ENCODE measurements around the gene SPDYE16.
"Not testable (repeated sequence)": the region's sequence is repeated elsewhere in the genome, so short reads cannot be mapped to it uniquely, and the experiment has no call there.

SPDYE16 gene

GRCh38 chr7:76551992-76552391, 8.9 kb upstream of the SPDYE16 start:
- DNase-seq (ENCODE audit: low read depth in 1 of 2, low spot score in 1 of 2): not testable (repeated sequence)

- not testable (repeated sequence) for DNase-seq (ENCODE audit: low read depth in 1 of 2, low spot score in 1 of 2)
These were observed 6.8 kb upstream of the SPDYE16 start for GRCh38 chr7:76549855-76550248.

- DNase-seq (ENCODE audit: low read depth in 1 of 2, low spot score in 1 of 2): peak; percentile 70 to 81
These were observed 6.1 kb upstream of the SPDYE16 start for GRCh38 chr7:76549025-76549854.

- DNase-seq (ENCODE audit: low read depth in 1 of 2, low spot score in 1 of 2): not testable (repeated sequence)
These were observed 11.5 kb downstream of the SPDYE16 start for GRCh38 chr7:76531643-76532042.

GRCh38 chr7:76526183-76526582, 16.9 kb downstream of the SPDYE16 start:
- DNase-seq (ENCODE audit: low read depth in 1 of 2, low spot score in 1 of 2): not testable (repeated sequence)

- DNase-seq (ENCODE audit: low read depth in 1 of 2, low spot score in 1 of 2): not testable (repeated sequence)
These were observed 26.2 kb downstream of the SPDYE16 start for GRCh38 chr7:76516932-76517331.

GRCh38 chr7:76515999-76516443, 27.1 kb downstream of the SPDYE16 start:
- no peak for DNase-seq (ENCODE audit: low read depth in 1 of 2, low spot score in 1 of 2)

- no peak for DNase-seq (ENCODE audit: low read depth in 1 of 2, low spot score in 1 of 2)
These were observed 27.9 kb downstream of the SPDYE16 start for GRCh38 chr7:76514926-76515771.

GRCh38 chr7:76513817-76514799, 29.0 kb downstream of the SPDYE16 start:
- no peak for DNase-seq (ENCODE audit: low read depth in 1 of 2, low spot score in 1 of 2)

GRCh38 chr7:76512941-76513816, 29.9 kb downstream of the SPDYE16 start:
- DNase-seq (ENCODE audit: low read depth in 1 of 2, low spot score in 1 of 2): no peak

- not testable (repeated sequence) for DNase-seq (ENCODE audit: low read depth in 1 of 2, low spot score in 1 of 2)
These were observed 30.9 kb downstream of the SPDYE16 start for GRCh38 chr7:76511911-76512885.

- DNase-seq (ENCODE audit: low read depth in 1 of 2, low spot score in 1 of 2): not testable (repeated sequence)
These were observed 31.7 kb downstream of the SPDYE16 start for GRCh38 chr7:76511200-76511910.

GRCh38 chr7:76509931-76510877, 32.9 kb downstream of the SPDYE16 start, which contains the start of gene UPK3B:
TSS of gene UPK3B (plus strand) at chr7:76510552. CDS start at chr7:76510653, 101 bp downstream.
- no peak for DNase-seq (ENCODE audit: low read depth in 1 of 2, low spot score in 1 of 2)

GRCh38 chr7:76507723-76508406, 35.2 kb downstream of the SPDYE16 start:
- DNase-seq (ENCODE audit: low read depth in 1 of 2, low spot score in 1 of 2): no peak

GRCh38 chr7:76506643-76507042, 36.5 kb downstream of the SPDYE16 start:
- not testable (repeated sequence) for DNase-seq (ENCODE audit: low read depth in 1 of 2, low spot score in 1 of 2)

GRCh38 chr7:76506081-76506440, 37.0 kb downstream of the SPDYE16 start:
- DNase-seq (ENCODE audit: low read depth in 1 of 2, low spot score in 1 of 2): no peak

Data from stimulated activated CD4-positive, alpha-beta T cell treated with anti-CD3 and anti-CD28 coated beads, Interleukin-15, amount 100 ng/mL, for 1 hour (primary cell).